GM12872 (cell line): ENCODE measurements around the gene SPINK2.

Source experiments
- TF ChIP-seq, protein P1 (sequence below): IDR thresholded peaks from 3 replicates; pipeline ENCODE4 v1.5.1; 2011; ENCODE audit warnings: low read depth, mild to moderate bottlenecking, low read length, moderate library complexity; ENCODE audit not compliant: insufficient read depth

The SPINK2 gene

DNA sequence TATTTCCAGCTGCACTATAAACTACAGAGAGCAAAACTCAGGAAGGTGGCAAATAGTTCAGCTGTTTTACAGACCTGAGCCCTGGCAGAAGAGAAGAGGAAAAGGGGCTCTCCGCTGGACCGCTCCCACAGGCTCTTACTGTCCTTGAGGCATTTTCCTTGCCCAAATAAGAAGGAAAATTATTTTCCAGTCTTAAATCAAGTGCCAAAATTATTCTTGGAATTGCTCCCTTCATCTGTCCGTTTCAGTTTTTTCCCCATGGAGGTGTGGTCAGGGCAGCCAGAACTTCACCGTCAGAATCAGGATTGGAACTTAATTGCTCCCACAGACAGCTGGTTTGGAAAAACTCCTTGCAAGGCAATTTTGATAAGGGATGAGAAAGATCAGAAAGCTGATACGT is 35.2 kb upstream of the SPINK2 start:
- TF ChIP-seq, protein P1, sequence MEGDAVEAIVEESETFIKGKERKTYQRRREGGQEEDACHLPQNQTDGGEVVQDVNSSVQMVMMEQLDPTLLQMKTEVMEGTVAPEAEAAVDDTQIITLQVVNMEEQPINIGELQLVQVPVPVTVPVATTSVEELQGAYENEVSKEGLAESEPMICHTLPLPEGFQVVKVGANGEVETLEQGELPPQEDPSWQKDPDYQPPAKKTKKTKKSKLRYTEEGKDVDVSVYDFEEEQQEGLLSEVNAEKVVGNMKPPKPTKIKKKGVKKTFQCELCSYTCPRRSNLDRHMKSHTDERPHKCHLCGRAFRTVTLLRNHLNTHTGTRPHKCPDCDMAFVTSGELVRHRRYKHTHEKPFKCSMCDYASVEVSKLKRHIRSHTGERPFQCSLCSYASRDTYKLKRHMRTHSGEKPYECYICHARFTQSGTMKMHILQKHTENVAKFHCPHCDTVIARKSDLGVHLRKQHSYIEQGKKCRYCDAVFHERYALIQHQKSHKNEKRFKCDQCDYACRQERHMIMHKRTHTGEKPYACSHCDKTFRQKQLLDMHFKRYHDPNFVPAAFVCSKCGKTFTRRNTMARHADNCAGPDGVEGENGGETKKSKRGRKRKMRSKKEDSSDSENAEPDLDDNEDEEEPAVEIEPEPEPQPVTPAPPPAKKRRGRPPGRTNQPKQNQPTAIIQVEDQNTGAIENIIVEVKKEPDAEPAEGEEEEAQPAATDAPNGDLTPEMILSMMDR = no peak

DNA sequence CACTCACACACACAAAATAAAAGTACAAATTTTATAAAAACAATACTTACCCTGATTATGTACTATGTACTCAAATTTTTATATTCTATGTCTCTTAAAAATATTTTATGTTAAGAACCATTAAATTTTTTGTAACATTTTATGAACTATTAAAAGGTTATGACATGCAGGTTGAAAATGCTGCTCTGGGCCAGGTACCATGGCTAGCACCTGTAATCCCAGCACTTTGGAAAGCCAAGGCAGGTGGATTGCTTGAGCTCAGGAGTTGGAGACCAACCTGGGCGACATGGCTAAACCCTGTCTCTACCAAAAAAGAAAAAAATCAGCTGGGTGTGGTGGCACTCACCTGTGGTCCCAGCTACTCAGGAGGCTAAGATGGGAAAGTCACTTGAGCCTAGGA is 29.4 kb upstream of the SPINK2 start:
- TF ChIP-seq, protein P1 = no peak

DNA sequence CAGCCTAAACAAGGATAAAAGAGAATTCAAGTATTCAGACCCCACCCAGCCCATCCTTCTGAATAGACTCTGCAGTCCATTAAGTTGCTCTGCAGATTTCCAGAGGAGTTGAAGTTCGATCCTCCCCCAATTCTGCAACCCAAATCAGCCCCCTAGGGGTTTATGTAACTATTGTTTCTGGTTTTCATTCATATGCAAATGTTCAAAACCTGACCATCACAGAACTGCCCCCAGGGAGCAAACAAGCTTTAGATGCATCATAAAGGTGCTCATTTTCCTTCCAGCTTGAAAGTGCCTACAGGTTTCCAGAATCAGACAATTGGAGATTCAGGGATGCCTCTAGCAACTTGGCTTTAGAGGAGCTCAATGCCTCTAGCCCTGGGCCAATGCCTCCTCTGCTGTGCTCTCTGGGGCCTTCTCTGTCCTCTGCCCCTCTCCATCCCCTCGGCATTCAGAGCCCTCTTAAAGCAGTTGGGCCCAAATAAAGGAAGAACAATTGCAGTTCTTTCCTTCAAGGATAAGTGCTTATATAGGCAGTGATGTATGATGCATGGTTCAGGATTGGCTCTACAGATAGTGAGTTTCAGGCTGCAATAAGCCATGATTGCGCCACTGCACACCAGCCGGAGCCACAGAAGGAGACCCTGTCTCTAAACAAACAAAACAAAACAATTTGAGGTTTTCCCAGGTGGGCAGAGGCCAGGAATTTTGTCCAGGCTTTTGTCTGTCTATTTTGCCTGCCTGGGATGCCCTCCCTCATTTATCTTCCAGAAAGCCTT is 23.5 kb upstream of the SPINK2 start:
- TF ChIP-seq, protein P1 = 0 out of 3 replicates have a peak, but pooled peaks have one; percentile 5

DNA sequence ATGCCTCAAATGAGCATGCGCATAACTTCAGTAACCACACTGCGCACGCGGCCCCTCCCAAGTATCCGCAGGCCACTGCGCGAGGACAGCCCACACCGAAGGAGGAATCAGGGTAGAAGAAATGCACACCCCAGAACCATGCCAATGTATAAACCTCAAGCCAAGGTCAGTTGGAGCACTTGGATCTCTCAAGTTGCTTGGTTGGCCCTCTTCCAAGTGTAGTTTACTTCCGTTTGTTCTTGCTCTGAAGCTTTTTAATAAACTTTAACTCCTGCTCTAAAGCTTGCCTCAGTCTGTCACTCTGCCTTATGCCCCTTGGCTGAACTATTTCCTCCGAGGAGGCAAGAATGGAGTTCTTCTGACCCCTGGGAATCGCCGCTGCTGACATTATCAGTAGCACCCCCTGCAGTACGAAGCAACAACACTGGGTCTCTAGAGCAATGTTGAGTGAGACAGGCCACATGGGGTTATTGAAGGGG is 22.0 kb upstream of the SPINK2 start:
- TF ChIP-seq, protein P1 = no peak

DNA sequence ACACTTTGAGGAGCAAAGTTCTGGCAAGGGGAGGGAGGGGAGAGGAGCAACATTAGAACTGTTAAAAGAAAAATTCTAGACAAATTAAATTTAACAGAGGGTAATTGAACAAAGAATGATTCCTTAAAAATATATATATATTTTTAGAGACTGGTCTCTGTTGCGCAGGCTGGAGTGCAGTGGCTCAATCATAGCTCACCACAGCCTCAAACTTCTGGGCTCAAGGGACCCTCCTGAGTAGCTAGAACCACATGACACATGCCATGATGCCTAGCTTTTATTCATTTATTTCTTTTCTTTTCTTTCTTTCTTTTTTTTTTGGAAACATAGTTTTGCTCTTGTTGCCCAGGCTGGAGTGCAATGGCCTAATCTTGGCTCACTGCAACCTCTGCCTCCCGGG is 19.1 kb upstream of the SPINK2 start:
- TF ChIP-seq, protein P1 = no peak

DNA sequence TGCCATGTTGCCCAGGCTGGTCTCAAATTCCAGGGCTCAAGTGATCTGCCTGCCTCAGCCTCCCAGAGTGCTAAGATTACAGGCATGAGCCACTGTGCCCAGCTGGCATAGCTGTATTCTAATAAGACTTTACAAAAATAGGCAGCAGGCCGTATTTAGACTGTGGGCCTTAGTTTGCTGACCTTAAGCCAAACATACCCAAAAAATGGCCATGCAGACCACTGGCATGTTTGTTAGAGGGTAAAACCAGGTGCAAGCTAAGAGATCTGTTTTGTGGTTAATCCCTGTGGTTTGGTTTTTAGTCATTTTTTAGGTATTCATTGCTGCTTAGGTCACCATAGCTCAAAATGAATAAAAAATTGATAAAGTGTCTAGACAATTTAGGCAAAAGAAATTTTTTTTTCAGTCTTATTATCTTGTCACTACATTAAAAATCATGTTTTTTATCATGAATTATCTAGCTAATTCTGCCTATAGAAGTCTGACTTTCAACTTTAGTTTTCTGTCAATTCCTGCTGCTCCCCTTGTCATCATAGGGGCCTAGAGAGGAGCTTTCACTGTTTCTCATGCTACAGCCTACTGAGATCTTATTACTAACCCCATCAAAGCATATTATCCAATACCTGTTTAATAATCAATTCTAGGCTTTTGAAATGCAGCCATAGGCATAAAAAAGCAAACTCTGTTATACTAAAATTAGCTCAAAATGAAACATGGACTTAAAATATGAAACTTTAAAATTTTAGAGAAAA is 7.5 kb upstream of the SPINK2 start:
- TF ChIP-seq, protein P1 = no peak

DNA sequence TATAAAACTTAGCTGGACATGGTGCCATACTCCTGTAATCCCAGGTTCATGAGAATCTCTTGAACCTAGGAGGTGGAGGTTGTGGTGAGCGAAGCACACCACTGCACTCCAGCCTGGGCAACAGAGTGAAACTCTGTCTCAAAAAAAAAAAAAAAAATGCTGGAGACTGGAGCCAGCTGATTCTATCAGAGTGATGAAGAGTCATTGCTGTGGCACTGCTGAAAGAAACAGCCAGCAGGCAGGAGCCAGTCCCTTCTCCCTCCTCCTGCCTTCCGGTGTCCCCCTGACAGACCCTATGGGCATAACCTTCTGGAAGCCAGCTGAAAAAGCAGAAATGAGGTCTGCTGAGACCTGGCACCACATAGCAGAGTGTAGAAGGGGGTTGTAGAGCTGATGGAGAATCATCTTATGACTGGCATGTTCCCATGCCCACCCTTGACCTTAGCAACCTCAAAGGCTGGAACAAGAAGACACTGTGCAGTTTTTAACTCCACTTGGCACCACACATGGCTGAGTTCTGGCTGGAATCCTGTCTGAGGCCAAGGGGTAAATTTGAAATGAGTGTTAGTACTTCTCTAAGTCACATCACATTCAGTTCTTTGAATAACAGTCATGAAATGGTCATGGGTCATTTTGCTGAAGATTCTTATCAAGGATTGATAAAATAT is 2.6 kb upstream of the SPINK2 start:
- TF ChIP-seq, protein P1 = no peak
